GM19238 (cell line): ENCODE measurements around the gene SPPL3.

Experiments
- DNase-seq: peaks from one replicate; pipeline ENCODE4 v3.0.0; 2011; ENCODE audit warnings: low spot score; ENCODE audit not compliant: insufficient read length

SPPL3 gene

DNA sequence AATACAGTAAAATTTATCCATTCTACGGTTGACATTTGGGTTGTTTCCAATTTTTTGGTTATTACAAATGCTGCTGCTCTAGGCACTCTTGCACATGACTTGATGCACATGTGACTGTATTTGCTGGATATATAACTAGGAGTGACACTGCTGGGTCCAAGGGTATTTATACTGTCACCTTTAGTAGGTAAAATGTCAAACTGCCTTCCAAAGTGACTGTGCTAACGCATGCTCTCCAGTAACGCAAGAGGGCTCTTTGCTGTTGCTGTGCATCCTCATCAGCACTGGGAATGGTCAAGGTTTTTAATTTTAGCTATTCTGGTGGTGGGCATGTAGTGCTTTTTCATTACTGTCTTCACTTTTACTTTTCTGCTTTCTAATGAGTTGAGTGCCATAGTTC, 116.3 kb downstream of the SPPL3 start:
- DNase-seq: no peak

GRCh38 chr12:120784804-120785203, 119.4 kb downstream of the SPPL3 start:
- no peak for DNase-seq

DNA sequence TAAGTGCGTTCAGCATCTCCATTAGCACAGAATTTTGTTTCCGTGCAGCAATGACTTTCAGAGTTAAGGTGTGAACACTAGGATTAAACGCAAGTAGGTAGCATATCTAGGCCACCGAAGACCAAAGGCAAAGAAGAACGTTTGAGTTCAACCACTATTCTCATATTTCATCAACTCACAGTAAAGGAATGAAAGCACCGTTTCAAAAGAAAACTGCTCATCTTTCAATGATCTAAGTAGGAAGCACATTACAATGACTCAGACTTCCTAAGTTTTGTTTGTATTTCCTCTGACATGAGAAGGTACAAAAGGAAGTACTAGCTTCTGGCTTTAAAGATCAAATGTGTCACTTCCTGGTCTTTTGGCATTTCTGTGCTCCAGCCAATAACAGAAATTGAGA, 121.0 kb downstream of the SPPL3 start:
- DNase-seq: no peak

GRCh38 chr12:120775862-120776552, 128.2 kb downstream of the SPPL3 start:
- DNase-seq: no peak

GRCh38 chr12:120774169-120774916, 129.8 kb downstream of the SPPL3 start:
- DNase-seq: no peak

DNA sequence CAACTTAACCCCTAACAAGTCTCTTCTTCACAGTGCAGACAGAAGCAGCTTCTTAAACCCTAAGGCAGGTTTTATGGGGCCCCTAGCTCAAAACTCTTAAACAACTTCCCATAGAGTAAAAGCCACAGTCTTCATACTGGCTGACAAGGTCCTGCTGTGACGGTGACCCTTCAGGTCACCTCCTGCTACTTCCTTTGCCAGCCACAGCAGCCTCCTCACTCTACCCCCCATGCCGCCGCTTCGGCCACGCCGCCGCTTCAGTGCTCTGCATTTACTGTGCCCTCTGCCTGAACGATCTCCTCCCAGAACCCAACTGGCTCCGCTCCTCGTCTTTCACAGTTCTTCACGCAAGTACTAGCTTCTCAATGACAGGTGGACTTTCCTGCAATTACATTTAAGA, 133.1 kb downstream of the SPPL3 start:
- no peak for DNase-seq

DNA sequence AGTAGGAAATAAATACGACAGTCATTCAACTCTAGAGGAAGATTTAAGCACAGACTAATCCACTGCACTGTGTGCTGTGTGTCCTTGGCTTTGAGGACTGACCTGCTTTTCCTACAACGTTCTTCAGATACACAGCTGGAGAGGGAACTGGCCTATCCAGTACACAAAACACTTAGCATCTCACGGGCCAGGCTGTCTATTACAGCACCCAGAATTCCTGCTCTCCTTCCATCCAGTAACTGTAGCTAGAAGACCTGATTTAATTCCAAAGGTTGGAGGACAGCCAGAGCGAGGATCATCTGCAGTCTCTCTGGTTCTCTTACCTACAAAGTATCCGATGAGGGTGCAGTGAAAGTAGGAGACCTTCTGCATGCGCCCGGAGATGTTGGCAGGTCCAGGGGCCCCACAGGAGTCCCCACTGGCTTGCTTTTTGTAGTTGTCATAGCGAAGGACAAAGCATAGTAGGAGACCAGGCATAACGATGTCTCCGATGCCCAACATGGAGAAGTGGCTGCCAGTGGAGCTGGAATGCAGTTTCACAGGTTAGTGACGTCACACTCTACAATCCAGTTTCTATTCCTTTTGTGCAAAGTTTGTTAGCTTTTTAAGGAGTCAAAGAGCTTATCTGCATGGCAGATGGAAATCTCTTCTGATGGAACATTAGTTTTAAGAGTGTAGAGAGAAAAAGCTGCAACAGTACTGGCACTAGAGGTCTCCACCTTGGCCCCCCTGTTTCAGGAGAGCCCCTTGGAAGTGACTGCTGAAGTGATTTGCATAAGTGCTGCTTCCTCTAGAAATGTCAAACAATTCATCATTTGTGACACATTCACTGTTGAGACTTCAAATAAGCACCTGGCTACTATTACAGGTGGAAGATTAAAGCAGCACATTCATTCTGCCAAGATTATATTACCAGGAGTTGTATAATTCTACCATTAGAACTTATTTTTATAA, 136.8 kb downstream of the SPPL3 start:
- DNase-seq: no peak

- no peak for DNase-seq
These were observed 137.6 kb downstream of the SPPL3 start for GRCh38 chr12:120766566-120766965.

DNA sequence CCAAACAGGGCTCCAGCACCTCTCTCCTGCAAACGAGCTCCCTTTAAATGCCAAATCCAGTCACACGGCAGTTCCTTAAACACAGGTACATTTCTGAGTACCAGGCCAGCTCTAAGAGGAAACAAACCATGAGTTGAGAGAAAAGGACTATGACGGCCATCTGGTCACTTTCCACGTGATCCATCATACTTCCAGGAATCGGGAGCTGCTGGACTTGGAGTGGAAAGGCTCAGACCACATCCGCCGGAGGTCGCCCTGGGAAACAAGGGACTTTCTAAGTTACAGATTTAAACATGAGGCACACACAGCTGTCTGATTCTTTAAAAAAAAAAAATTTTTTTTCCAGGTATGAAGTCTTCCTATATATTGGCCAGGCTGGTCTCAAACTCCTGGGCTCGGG, 139.3 kb downstream of the SPPL3 start:
- DNase-seq: no peak

GRCh38 chr12:120763250-120763649, 140.9 kb downstream of the SPPL3 start:
- DNase-seq: no peak

DNA sequence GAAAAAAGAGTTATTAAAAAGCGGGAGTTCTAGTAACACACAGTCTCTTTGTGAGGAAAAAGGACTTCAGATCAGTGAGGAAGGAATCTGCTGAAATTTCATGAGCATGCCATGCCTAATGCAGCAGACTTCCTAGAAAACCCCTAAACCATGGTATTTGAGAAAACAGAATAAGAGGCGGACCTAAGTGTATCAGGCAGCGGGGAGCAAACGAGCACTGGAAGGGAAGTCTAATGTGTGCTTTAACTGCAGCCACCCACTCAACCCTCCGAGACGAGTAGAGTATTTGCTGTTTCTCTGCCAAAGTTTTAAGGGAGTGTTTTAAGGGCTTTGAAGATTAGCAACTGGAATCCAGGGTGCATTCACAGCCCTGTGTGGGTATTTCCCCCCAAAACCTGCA, 142.1 kb downstream of the SPPL3 start:
- DNase-seq: no peak

- DNase-seq: no peak
These were observed 142.6 kb downstream of the SPPL3 start for GRCh38 chr12:120761519-120761934.

GRCh38 chr12:120760349-120761254, 143.6 kb downstream of the SPPL3 start:
- no peak for DNase-seq

DNA sequence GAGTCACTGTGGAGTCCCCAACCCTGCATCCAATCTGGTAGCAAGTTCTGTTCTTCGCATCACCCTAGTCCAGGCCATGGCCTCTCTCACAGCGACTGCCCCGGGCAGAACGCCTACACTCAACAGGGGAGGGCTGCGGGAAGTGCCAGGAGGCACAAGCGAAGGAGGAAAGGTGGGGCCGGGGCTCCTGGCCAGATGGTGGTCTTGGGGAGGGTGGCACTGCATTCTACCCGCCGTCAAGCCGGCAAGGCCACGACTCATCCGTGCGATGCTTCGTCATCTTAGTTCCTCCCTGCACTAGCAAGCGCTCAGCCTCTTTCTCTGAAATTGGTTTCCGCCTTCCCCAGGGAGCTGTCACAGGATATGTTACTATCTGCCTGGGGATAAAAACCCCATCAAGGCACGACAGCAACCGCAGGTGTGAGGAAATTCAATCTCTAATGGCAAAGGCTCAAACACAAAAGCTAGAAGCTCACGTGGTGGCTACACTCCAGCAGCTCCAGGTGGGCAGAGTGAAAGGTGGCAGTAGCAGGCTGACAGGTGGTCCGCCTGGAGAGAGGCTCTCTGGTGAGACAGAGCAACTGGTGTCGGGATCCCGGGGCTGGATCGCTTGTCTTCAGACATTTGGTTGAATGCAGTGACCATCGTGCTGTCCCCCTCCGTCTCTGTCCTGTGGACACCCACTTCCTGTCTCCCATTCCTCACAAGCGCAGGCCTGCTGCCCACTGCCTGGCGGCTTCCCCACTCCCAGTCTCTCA, 144.4 kb downstream of the SPPL3 start:
- no peak for DNase-seq

- DNase-seq: no peak
These were observed 145.2 kb downstream of the SPPL3 start for GRCh38 chr12:120758798-120759590.

GRCh38 chr12:120757949-120758348, 146.2 kb downstream of the SPPL3 start:
- DNase-seq: no peak

DNA sequence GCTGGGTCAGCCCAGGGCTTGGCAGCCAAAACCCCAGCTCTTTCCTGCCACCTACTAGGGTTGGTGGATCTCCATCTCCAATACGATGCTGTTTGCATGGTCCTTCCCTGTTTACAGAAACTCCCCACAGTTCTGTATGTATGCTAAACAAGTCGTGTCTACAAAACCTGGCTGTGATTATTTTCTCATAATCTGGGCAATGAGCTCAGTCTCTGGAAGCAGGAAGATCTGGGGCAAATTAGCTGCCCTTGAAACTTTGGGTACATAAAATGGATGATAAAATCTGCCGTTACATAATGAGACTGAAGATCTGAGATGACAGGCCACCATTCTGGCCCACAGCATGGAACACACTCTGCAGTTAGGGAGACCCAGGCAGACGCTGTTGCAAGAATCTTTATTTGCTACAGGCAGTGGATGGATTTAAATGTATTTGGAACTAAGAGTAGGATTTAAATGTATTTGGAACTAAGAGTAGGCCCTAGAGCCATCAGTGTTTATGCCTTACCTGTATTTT, 146.9 kb downstream of the SPPL3 start:
- DNase-seq: no peak

- no peak for DNase-seq
These were observed 148.9 kb downstream of the SPPL3 start for GRCh38 chr12:120755269-120755668.

GRCh38 chr12:120754792-120755191, 149.4 kb downstream of the SPPL3 start:
- DNase-seq: no peak
